ENCODE measurements around the gene TMF1. TPM values are rescaled to one million over a fixed set of nuclear protein-coding genes. Genes with fewer than 3 reads are reported as not detected.

TMF1 gene
- total RNA-seq, 4 donors from 2014 or later = 31.2 to 43.3 (median 36.3) TPM

GRCh38 chr3:69095636-69096035 is 43.5 kb upstream of the TMF1 start:
- TF ChIP-seq CTCF (IDR thresholded peaks at IDR 0.05) (no peak), POLR2A (IDR thresholded peaks at IDR 0.05) (no peak), POLR2AphosphoS5 (IDR thresholded peaks at IDR 0.05) (no peak), EP300 (IDR thresholded peaks at IDR 0.05) (no peak)
- Histone ChIP-seq H3K27ac (peak overlapping the region in 3 of 4 donors; percentile 35 to 95 (median 90)), H3K9me3 (no peaks in the 10 kb centered on the region), H3K4me1 (peaks cover 19 to 100% (median 36%) of the 10 kb centered on the region in 3 donors), H3K4me3 (no peak overlapping the region), H3K36me3 (peaks cover 0 to 8% of the 10 kb centered on the region in 2 donors), H3K27me3 (no peaks in the 10 kb centered on the region)
- ATAC-seq = no peak
- 0 to 78% methylated on average over 1 to 5 of the region's 5 CpGs for WGBS, 2 donors (ENCODE audit: low coverage in 1 of 2)

GRCh38 chr3:69094467-69095205 is 42.5 kb upstream of the TMF1 start:
- no peaks in the 10 kb centered on the region for H3K36me3 ChIP-seq
- H3K27ac ChIP-seq = peak overlapping the region; percentile 30 to 95 (median 84)
- no peaks in the 10 kb centered on the region for H3K27me3 ChIP-seq
- ATAC-seq = no peak
- peaks cover 22 to 100% (median 42%) of the 10 kb centered on the region in 3 donors for H3K4me1 ChIP-seq
- no peaks in the 10 kb centered on the region for H3K9me3 ChIP-seq
- TF ChIP-seq EP300 (IDR thresholded peaks at IDR 0.05) (no peak), CTCF (IDR thresholded peaks at IDR 0.05) (peak in 1 of 4 experiments; percentile 11)
- 25 to 29% methylated on average over 7 to 8 of the region's 8 CpGs for WGBS, 2 donors (ENCODE audit: low coverage in 1 of 2)
- H3K4me3 ChIP-seq = no peak overlapping the region

- Histone ChIP-seq H3K27ac (peak overlapping the region; percentile 65 to 95 (median 78)), H3K36me3 (no peaks in the 10 kb centered on the region), H3K9me3 (no peaks in the 10 kb centered on the region), H3K4me3 (no peak overlapping the region), H3K27me3 (no peaks in the 10 kb centered on the region), H3K4me1 (peaks cover 37 to 100% (median 64%) of the 10 kb centered on the region in 3 donors)
- TF ChIP-seq POLR2A (IDR thresholded peaks at IDR 0.05) (no peak), POLR2AphosphoS5 (IDR thresholded peaks at IDR 0.05) (no peak), EP300 (IDR thresholded peaks at IDR 0.05) (no peak)
- peak; percentile 14 for ATAC-seq
- WGBS, 2 donors (ENCODE audit: low coverage in 1 of 2) = 21 to 29% methylated on average over 4 of the region's 4 CpGs
These were observed 39.9 kb upstream of the TMF1 start for GRCh38 chr3:69092030-69092516.

GRCh38 chr3:69091389-69092029 is 39.4 kb upstream of the TMF1 start:
- no peak for ATAC-seq
- Histone ChIP-seq H3K4me1 (peaks cover 37 to 100% (median 67%) of the 10 kb centered on the region in 3 donors), H3K36me3 (no peaks in the 10 kb centered on the region), H3K4me3 (no peak overlapping the region), H3K27me3 (no peaks in the 10 kb centered on the region), H3K27ac (peak overlapping the region; percentile 62 to 95 (median 78)), H3K9me3 (no peaks in the 10 kb centered on the region)
- no peak for TF ChIP-seq POLR2A (IDR thresholded peaks at IDR 0.05)
- no peak for TF ChIP-seq EP300 (IDR thresholded peaks at IDR 0.05)
- no peak for TF ChIP-seq CTCF (IDR thresholded peaks at IDR 0.05)
- TF ChIP-seq POLR2AphosphoS5 (IDR thresholded peaks at IDR 0.05) = no peak
- 57 to 70% methylated on average over 4 to 5 of the region's 5 CpGs for WGBS, 2 donors (ENCODE audit: low coverage in 1 of 2)

GRCh38 chr3:69090021-69090420 is 37.9 kb upstream of the TMF1 start:
- WGBS, 2 donors (ENCODE audit: low coverage in 1 of 2) = 19 to 44% methylated on average over 3 of the region's 3 CpGs
- Histone ChIP-seq H3K36me3 (no peaks in the 10 kb centered on the region), H3K9me3 (no peaks in the 10 kb centered on the region), H3K4me1 (peaks cover 37 to 89% (median 65%) of the 10 kb centered on the region in 3 donors), H3K27ac (peak overlapping the region; percentile 40 to 95 (median 76)), H3K27me3 (no peaks in the 10 kb centered on the region), H3K4me3 (no peak overlapping the region)
- peak; percentile 8 for ATAC-seq
- TF ChIP-seq EP300 (IDR thresholded peaks at IDR 0.05) (no peak), POLR2AphosphoS5 (IDR thresholded peaks at IDR 0.05) (peak; percentile 66)
